H9 (cell line): ENCODE measurements around the gene CNTFR. TPM values are rescaled to one million over a fixed set of nuclear protein-coding genes. Genes with fewer than 3 reads are reported as not detected.

Source experiments
- DNase-seq: peaks from one replicate; pipeline ENCODE4 v3.0.0-alpha.2; 2017
- H2AFZ ChIP-seq: one replicate; pipeline ENCODE4 v1.6.1; 2013; ENCODE audit warnings: mild to moderate bottlenecking, low read length, control low read depth, moderate library complexity
- H2AK5ac ChIP-seq: 2 replicates; pipeline ENCODE4 v1.6.1; 2013; ENCODE audit warnings: low read length, control low read depth, mixed read lengths; ENCODE audit not compliant: insufficient read length
- H2BK120ac ChIP-seq: one replicate; pipeline ENCODE4 v1.6.1; 2013; ENCODE audit warnings: low read depth, mild to moderate bottlenecking, low read length, control low read depth, inconsistent platforms; ENCODE audit not compliant: poor library complexity, severe bottlenecking
- H2BK12ac ChIP-seq: 2 replicates; pipeline ENCODE4 v1.6.1; 2013; ENCODE audit warnings: low read length, control low read depth, mixed read lengths, low read depth; ENCODE audit not compliant: insufficient read length
- H2BK15ac ChIP-seq: 2 replicates; pipeline ENCODE4 v1.6.1; 2013; ENCODE audit warnings: low read depth, low read length, control low read depth
- H2BK20ac ChIP-seq: one replicate; pipeline ENCODE4 v1.6.1; 2013; ENCODE audit warnings: low read depth, mild to moderate bottlenecking, low read length, control low read depth, inconsistent platforms; ENCODE audit not compliant: poor library complexity, severe bottlenecking
- H2BK5ac ChIP-seq: 2 replicates; pipeline ENCODE4 v1.6.1; 2013; ENCODE audit warnings: low read length, control low read depth, mixed read lengths; ENCODE audit not compliant: insufficient read length
- H3K14ac ChIP-seq: 2 replicates; pipeline ENCODE4 v1.6.1; 2013; ENCODE audit warnings: low read length, control low read depth; ENCODE audit not compliant: insufficient read depth
- H3K18ac ChIP-seq: 2 replicates; pipeline ENCODE4 v1.6.1; 2013; ENCODE audit warnings: low read depth, mild to moderate bottlenecking, mixed read lengths, low read length, control low read depth; ENCODE audit not compliant: insufficient read length
- H3K23ac ChIP-seq: 2 replicates; pipeline ENCODE4 v1.6.1; 2013; ENCODE audit warnings: low read length, control low read depth, mixed read lengths, low read depth; ENCODE audit not compliant: insufficient read length
- H3K23me2 ChIP-seq: 2 replicates; pipeline ENCODE4 v1.6.1; 2013; ENCODE audit warnings: low read depth, mild to moderate bottlenecking, mixed read lengths, low read length, control low read depth; ENCODE audit not compliant: insufficient read length, poor library complexity, severe bottlenecking
- H3K27ac ChIP-seq: 2 replicates; pipeline ENCODE4 v1.5.1; 2013; ENCODE audit warnings: low read length, control low read depth, mixed read lengths, low read depth; ENCODE audit not compliant: insufficient read length
- H3K27me3 ChIP-seq: 2 replicates; pipeline ENCODE4 v1.6.1; 2013; ENCODE audit warnings: low read length, control low read depth, inconsistent platforms; ENCODE audit not compliant: insufficient read depth
- H3K4ac ChIP-seq: 2 replicates; pipeline ENCODE4 v1.6.1; 2013; ENCODE audit warnings: low read depth, mild to moderate bottlenecking, control low read depth, inconsistent platforms, low read length, moderate library complexity
- H3K4me1 ChIP-seq: 2 replicates; pipeline ENCODE4 v1.6.1; 2013; ENCODE audit warnings: low read length, control low read depth, inconsistent platforms; ENCODE audit not compliant: insufficient read depth
- H3K4me2 ChIP-seq: 2 replicates; pipeline ENCODE4 v1.6.1; 2013; ENCODE audit warnings: low read length, control low read depth, mixed read lengths; ENCODE audit not compliant: insufficient read length, insufficient read depth
- H3K56ac ChIP-seq: 2 replicates; pipeline ENCODE4 v1.6.1; 2013; ENCODE audit warnings: low read depth, mild to moderate bottlenecking, mixed read lengths, low read length, control low read depth; ENCODE audit not compliant: insufficient read length
- H3K79me1 ChIP-seq: 2 replicates; pipeline ENCODE4 v1.6.1; 2013; ENCODE audit warnings: low read depth, mild to moderate bottlenecking, moderate library complexity, low read length, control low read depth, inconsistent platforms; ENCODE audit not compliant: insufficient read depth, poor library complexity, severe bottlenecking
- H3K79me2 ChIP-seq: 2 replicates; pipeline ENCODE4 v1.6.1; 2013; ENCODE audit warnings: low read length, control low read depth, inconsistent platforms; ENCODE audit not compliant: insufficient read depth
- H3K9ac ChIP-seq: 2 replicates; pipeline ENCODE4 v1.6.1; 2013; ENCODE audit warnings: low read length, control low read depth, mixed read lengths; ENCODE audit not compliant: insufficient read length; ENCODE audit errors: extremely low read depth
- H3K9me3 ChIP-seq: one replicate; pipeline ENCODE4 v1.6.1; 2013; ENCODE audit warnings: low read depth, low read length, inconsistent platforms; ENCODE audit not compliant: control insufficient read depth
- H3T11ph ChIP-seq: one replicate; pipeline ENCODE4 v1.6.1; 2013; ENCODE audit warnings: mild to moderate bottlenecking, low read length, control low read depth, inconsistent platforms
- H4K20me1 ChIP-seq: one replicate; pipeline ENCODE4 v1.6.1; 2013; ENCODE audit not compliant: control insufficient read depth, insufficient read length, insufficient read depth
- H4K5ac ChIP-seq: 2 replicates; pipeline ENCODE4 v1.6.1; 2013; ENCODE audit warnings: low read depth, mild to moderate bottlenecking, mixed read lengths, low read length, control low read depth; ENCODE audit not compliant: insufficient read length
- H4K8ac ChIP-seq: replicated peaks from 2 replicates; pipeline ENCODE4 v1.6.1; 2013; ENCODE audit warnings: low read length, control low read depth, mixed read lengths, low read depth; ENCODE audit not compliant: insufficient read length
- H4K91ac ChIP-seq: 2 replicates; pipeline ENCODE4 v1.6.1; 2013; ENCODE audit warnings: low read depth, mild to moderate bottlenecking, moderate library complexity, mixed read lengths, low read length, control low read depth; ENCODE audit not compliant: insufficient read length
- H3K27ac Mint-ChIP-seq, 3 experiments: 2 replicates in 2 of 3; 3 replicates in 1 of 3; pipeline ENCODE4 v1.8.0; 2020 to 2021; ENCODE audit warnings: mixed read lengths in 3 of 3, mild to moderate bottlenecking in 1 of 3, moderate library complexity in 1 of 3
- H3K27me3 Mint-ChIP-seq: 2 replicates; pipeline ENCODE4 v1.8.0; 2021; ENCODE audit warnings: low read depth, mild to moderate bottlenecking, moderate library complexity, mixed read lengths
- H3K36me3 Mint-ChIP-seq, 3 experiments: 2 replicates in 2 of 3; 3 replicates in 1 of 3; pipeline ENCODE4 v1.8.0; 2020 to 2021; ENCODE audit warnings: low read depth in 3 of 3, mixed read lengths in 3 of 3; ENCODE audit not compliant: insufficient read depth in 1 of 3
- H3K4me1 Mint-ChIP-seq, 2 experiments: 2 replicates each; pipeline ENCODE4 v1.8.0; 2020; ENCODE audit warnings: mixed read lengths in 2 of 2
- H3K4me3 Mint-ChIP-seq, 2 experiments: 2 replicates in 1 of 2; 3 replicates in 1 of 2; pipeline ENCODE4 v1.8.0; 2020 to 2021; ENCODE audit warnings: mild to moderate bottlenecking in 2 of 2, mixed read lengths in 2 of 2, moderate library complexity in 1 of 2
- H3K9me3 Mint-ChIP-seq, 2 experiments: 2 replicates in 1 of 2; 3 replicates in 1 of 2; pipeline ENCODE4 v1.8.0; 2020; ENCODE audit warnings: mild to moderate bottlenecking in 2 of 2, mixed read lengths in 2 of 2, moderate library complexity in 1 of 2
- WGBS: extraction: QIAGEN DNeasy Blood & Tissue Kit; methylation state at CpG from one replicate; pipeline ENCODE4 v1.1.7; 2013; ENCODE audit warnings: missing lambda C conversion rate, low lambda C conversion rate, mixed read lengths; ENCODE audit not compliant: insufficient read length; ENCODE audit errors: extremely low coverage; 5-methylcytosine and 5-hydroxymethylcytosine counted together
- total RNA-seq: library from RNA; stranded (reverse); gene quantifications from 2 replicates; pipeline ENCODE4 v1.2.1, GENCODE V29; 2021
- TF ChIP-seq, protein P1 (sequence below): fragments of 200-600 bp; sonication (generic); conservative IDR thresholded peaks from 3 replicates; pipeline ENCODE4 v1.8.0; 2021; ENCODE audit warnings: antibody characterized with exemption, mild to moderate bottlenecking

CNTFR gene
- total RNA-seq, 1 experiment from 2014 or later, result 0.55 TPM

DNA sequence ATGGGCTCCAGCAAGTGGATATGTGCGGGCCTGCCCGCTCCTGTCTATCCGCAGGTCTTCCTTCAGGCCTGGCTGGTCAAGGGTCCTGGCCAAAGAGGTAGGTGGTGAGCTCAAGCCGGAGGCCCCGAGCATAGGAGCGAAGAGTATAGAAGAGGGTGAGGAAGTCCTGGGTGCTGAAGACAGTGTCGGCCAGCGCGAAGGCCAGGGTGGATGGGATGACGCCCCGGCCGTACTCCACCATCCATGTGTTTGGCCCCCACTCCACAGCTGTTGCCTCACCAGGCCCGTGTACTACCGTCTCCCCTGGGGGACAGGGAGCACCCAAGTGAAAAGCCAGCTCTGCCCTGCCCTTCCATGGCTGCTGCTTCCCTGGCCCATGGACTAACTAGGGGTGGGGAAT lies 46.0 kb upstream of the CNTFR start:
- no peak overlapping the region for H2BK15ac ChIP-seq
- H3K27ac Mint-ChIP-seq, result peak overlapping the region in 1 of 3 experiments; percentile 43; a peak in 1 of 7 replicates
- H4K91ac ChIP-seq, result no peak overlapping the region
- no peaks in the 10 kb centered on the region for H3K79me1 ChIP-seq
- H3K27me3 ChIP-seq, result peaks cover 5% of the 10 kb centered on the region
- H3K4me1 ChIP-seq, result peaks cover 4% of the 10 kb centered on the region; the same call in 1 of the 2 replicates
- H2BK5ac ChIP-seq, result no peak overlapping the region
- no peak overlapping the region for H4K8ac ChIP-seq
- no peak overlapping the region for H2AFZ ChIP-seq
- no peak overlapping the region for H3K56ac ChIP-seq
- H3K4me3 Mint-ChIP-seq, result peak overlapping the region; percentile 47 to 67; a peak in 4 of 5 replicates
- H3K4me2 ChIP-seq, result no peak overlapping the region
- H4K5ac ChIP-seq, result no peak overlapping the region
- no peak overlapping the region for H3K18ac ChIP-seq
- peaks cover 20 to 31% of the 10 kb centered on the region in 2 experiments for H3K4me1 Mint-ChIP-seq
- DNase-seq, result no peak
- H3K9me3 ChIP-seq, result no peaks in the 10 kb centered on the region
- H2AK5ac ChIP-seq, result no peak overlapping the region
- H2BK12ac ChIP-seq, result no peak overlapping the region
- WGBS, result no CpG with 5 or more reads among the region's 14 CpGs
- H3K79me2 ChIP-seq, result no peaks in the 10 kb centered on the region; the same call in 1 of the 2 replicates
- no peak overlapping the region for H2BK120ac ChIP-seq
- no peak overlapping the region for H3K23ac ChIP-seq
- H4K20me1 ChIP-seq, result no peaks in the 10 kb centered on the region
- no peak overlapping the region for H3K4ac ChIP-seq
- no peak overlapping the region for H3K14ac ChIP-seq
- peaks cover 2 to 15% (median 10%) of the 10 kb centered on the region in 3 experiments; a peak in 6 of 7 replicates for H3K36me3 Mint-ChIP-seq
- H3K9ac ChIP-seq, result no peak overlapping the region
- TF ChIP-seq, protein P1, sequence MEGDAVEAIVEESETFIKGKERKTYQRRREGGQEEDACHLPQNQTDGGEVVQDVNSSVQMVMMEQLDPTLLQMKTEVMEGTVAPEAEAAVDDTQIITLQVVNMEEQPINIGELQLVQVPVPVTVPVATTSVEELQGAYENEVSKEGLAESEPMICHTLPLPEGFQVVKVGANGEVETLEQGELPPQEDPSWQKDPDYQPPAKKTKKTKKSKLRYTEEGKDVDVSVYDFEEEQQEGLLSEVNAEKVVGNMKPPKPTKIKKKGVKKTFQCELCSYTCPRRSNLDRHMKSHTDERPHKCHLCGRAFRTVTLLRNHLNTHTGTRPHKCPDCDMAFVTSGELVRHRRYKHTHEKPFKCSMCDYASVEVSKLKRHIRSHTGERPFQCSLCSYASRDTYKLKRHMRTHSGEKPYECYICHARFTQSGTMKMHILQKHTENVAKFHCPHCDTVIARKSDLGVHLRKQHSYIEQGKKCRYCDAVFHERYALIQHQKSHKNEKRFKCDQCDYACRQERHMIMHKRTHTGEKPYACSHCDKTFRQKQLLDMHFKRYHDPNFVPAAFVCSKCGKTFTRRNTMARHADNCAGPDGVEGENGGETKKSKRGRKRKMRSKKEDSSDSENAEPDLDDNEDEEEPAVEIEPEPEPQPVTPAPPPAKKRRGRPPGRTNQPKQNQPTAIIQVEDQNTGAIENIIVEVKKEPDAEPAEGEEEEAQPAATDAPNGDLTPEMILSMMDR, result no peak
- peaks cover 34% of the 10 kb centered on the region for H3K27me3 Mint-ChIP-seq
- H2BK20ac ChIP-seq, result no peak overlapping the region
- H3K9me3 Mint-ChIP-seq, result no peaks in the 10 kb centered on the region; a peak in 1 of 5 replicates
- peaks cover 11% of the 10 kb centered on the region for H3K23me2 ChIP-seq
- H3T11ph ChIP-seq, result no peak overlapping the region
- no peak overlapping the region for H3K27ac ChIP-seq
